GM12865 (cell line): Measurements from ENCODE around the gene IGLL5.
A peak's percentile ranks its signal among the peaks of the same experiment; 100 is the strongest.

ENCODE experiments used
- DNase-seq: peaks from one replicate; pipeline ENCODE4 v3.0.0; 2010; ENCODE audit warnings: low read depth
- H3K4me3 ChIP-seq: 2 replicates; pipeline ENCODE4 v1.5.1; 2011; ENCODE audit warnings: mild to moderate bottlenecking, low read depth, low read length, control low read depth
- TF ChIP-seq, protein P1 (sequence below): IDR thresholded peaks from 2 replicates; pipeline ENCODE4 v1.5.1; 2011; ENCODE audit warnings: low read length, control low read depth, low read depth, inconsistent platforms; ENCODE audit not compliant: insufficient read depth; ENCODE audit errors: missing control alignments

The IGLL5 gene

DNA sequence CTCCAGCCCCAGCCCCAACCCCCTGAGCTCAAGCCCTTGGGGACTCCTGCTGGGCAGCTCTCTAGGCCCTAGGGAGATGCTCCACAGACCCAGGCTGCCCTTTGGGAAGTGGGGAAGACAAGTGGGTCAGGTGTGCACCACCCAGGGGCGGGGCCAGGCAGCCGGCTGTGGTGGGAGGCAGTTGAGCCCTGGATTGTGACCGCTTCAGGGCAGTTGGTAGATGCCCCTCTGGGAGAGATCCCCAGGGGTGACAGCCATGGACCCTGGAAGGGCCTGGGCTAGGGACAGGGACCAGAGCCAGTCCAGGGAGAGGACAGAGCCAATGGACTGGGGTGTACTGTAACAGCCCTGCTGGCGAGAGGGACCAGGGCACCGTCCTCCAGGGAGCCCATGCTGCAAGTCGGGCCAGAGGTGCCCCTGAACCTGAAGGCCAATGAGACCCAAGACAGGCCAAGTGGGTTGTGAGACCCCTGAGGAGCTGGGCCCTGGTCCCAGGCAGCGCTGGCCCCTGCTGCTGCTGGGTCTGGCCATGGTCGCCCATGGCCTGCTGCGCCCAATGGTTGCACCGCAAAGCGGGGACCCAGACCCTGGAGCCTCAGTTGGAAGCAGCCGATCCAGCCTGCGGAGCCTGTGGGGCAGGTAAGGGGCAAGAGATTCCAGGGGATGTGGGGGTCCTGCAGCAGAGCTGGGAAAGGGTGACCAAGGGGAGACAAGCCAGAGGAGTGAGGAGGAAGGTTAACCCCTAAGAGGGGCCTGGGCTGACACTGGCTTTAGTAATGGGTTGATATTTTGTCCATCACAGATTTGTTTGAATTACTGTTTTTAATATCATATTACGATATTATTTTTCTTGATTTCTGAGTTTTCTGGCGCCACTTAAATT lies at the start of gene IGLL5:
TSS of gene IGLL5 (plus strand) at position 196 of the 883 bp plus-strand sequence. CDS start at position 434, 238 bp downstream.
- peak; percentile 41 for DNase-seq
- peak within 1 kb of the TSS; percentile 67 for H3K4me3 ChIP-seq
- TF ChIP-seq, protein P1, sequence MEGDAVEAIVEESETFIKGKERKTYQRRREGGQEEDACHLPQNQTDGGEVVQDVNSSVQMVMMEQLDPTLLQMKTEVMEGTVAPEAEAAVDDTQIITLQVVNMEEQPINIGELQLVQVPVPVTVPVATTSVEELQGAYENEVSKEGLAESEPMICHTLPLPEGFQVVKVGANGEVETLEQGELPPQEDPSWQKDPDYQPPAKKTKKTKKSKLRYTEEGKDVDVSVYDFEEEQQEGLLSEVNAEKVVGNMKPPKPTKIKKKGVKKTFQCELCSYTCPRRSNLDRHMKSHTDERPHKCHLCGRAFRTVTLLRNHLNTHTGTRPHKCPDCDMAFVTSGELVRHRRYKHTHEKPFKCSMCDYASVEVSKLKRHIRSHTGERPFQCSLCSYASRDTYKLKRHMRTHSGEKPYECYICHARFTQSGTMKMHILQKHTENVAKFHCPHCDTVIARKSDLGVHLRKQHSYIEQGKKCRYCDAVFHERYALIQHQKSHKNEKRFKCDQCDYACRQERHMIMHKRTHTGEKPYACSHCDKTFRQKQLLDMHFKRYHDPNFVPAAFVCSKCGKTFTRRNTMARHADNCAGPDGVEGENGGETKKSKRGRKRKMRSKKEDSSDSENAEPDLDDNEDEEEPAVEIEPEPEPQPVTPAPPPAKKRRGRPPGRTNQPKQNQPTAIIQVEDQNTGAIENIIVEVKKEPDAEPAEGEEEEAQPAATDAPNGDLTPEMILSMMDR, result no peak

DNA sequence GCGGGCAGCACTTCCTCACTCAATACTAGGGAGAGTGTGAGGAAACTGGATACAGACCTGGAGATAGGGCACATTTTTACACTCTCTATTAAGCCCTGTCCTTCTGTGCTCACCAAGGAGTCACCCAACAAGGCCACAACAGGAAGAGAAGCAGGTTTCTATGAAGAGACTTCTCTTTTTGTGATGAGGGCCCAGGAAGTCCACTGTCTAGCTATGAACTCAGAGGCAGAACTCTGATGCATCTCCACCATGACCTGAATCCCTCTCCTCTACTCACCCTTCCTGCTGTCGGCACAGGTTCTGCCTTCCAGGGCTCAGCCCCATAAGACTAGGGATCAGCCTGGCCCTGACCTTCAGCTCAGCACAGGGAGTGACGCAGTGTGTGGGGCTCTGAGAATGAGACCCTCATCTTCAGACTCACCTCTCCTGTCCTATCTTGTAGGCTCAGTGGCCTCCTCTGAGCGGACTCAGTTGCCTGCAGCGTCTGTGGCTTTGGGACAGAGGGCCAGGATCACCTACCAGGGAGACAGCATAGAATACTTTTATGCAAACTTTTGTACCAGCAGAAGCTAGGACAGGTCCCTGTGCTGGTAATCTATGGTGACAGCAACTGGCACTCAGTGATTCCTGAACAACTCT lies 49.3 kb upstream of the IGLL5 start:
- TF ChIP-seq, protein P1, result no peak
- DNase-seq, result no peak
- no peak overlapping the region for H3K4me3 ChIP-seq

DNA sequence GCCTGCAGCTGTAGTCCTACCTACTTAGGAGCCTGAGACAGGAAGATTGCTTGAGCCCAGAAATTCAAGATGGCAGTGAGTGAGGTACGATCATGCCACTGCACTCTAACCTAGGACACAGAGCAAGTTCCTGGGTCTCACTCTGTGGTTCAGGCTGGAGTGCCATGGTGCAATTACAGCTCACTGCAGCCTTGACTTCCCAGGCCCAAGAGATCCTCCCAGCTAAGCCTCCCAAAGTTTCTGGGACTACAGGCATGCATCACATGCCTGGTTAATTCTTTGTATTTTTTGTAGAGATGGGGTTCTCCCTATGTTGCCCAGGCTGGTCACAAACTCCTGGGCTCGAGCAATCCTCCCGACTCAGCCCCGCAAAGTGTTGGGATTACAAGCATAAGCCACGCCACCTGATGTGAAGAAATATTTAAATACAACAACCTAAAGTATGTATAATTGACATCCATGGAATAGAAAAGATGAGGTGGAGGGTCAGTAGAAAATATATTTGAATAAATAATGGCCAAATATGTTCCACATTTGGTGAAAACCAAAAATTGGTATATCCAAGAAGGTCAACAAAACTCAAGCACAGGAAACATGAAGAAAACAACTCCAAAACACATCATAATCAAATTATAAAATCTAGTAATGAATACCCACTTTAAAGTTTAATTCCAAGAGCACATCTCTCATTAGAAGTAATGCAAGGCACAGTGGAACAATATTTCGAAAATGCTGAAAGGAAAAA lies 47.9 kb upstream of the IGLL5 start:
- DNase-seq, result no peak
- TF ChIP-seq, protein P1, result no peak

DNA sequence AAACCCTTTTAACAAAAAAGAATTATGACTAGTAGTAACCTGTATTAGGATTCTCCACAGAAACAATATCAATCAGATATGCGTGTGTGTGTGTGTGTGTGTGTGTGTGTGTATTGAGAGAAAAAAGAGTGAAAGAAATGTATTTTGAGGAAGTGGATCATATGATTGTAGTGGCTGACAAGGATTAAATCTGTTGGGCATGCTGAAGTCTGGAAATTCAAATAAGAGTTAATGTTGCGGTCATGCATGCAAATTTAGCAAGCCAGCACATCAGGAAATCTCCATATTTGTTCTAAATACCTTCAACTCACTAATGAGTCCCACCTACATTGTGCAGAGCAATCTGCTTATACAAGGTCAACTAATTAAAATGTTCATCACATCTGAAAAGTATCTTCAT lies 46.8 kb upstream of the IGLL5 start:
- H3K4me3 ChIP-seq, result no peak overlapping the region
- TF ChIP-seq, protein P1, result no peak
- DNase-seq, result no peak

More for the DNA sequence above, 47.9 kb upstream of the IGLL5 start:
- no peak overlapping the region for H3K4me3 ChIP-seq

DNA sequence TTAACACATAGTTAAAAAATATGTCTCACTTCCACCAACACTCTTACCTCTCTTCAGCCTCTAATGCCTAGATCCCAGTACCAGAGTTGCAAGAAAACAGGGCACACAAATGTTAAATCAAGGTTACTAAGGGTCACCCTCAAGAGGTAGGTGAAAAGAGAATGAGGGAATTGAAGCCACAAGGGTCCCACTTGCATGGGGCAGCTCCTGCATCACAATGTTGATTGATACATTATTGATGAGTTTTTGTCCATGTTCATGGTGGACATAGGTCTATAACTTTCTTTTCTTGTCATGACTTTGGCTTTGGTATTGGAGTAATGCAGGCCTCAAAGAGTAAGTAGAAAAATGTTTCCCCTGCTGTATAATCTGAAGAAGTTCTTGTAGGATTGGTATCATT lies 46.0 kb upstream of the IGLL5 start:
- no peak for DNase-seq
- H3K4me3 ChIP-seq, result no peak overlapping the region
- TF ChIP-seq, protein P1, result no peak

DNA sequence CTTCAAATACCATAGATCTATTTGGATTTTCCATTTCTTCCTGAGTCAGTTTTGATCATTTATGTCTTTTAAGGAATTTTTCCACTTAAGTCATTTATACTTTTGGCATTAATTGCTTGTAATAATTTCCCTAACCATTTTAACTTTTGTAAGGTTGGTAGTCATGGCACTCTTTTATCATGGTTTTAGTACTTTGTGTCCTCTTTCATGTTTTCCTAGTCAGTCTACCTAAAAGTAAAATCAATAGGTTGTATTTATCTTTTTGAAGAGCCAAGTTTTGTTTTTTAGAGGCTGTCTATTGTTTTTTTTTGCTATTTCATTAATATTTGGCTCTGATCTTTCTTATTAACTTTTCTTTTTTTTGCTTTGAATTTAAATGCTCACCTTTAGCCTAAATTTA lies 45.5 kb upstream of the IGLL5 start:
- no peak overlapping the region for H3K4me3 ChIP-seq
- TF ChIP-seq, protein P1, result no peak
- no peak for DNase-seq
